GM19238 (cell line): Measurements from ENCODE around the gene SIK2.

Source experiments
- DNase-seq: peaks from one replicate; pipeline ENCODE4 v3.0.0; 2011; ENCODE audit warnings: low spot score; ENCODE audit not compliant: insufficient read length

SIK2 gene

DNA sequence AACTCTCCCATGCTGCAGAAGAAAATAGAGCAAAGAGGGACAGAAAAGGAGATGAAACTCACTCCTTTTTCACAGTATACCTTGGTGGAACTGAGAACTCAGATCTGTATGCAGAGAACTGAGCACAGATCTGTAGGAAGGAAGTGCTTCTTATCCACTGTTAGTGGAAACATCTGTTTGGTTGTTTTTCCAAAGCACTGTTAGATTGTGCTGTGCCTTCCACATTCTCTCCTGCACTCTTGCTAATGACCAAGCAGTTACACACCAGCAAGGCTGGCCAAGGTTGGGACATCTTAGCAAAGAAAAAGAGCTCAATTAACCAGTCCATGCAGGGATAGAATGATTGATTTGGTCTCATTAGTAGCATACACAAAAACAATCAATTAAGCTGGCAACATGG is 20.1 kb upstream of the SIK2 start:
- DNase-seq: no peak

DNA sequence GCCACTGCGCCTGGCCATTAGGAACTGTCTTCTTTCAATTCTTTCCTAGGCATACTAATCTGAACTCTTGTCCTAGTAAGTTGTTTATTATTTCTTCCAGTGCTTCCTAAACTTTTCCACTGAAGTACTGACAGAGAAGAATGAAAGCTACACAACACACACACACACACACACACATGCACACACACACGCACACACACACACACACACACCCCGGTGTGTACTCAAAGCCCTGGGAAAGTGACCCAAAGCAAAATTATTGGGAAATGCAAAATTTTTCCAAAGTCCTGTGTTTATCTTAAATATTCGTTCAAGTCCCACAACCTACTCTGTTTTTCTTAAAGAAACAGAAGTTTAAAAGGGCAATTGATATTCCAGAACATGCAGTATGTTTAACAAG is 19.4 kb upstream of the SIK2 start:
- DNase-seq: no peak

DNA sequence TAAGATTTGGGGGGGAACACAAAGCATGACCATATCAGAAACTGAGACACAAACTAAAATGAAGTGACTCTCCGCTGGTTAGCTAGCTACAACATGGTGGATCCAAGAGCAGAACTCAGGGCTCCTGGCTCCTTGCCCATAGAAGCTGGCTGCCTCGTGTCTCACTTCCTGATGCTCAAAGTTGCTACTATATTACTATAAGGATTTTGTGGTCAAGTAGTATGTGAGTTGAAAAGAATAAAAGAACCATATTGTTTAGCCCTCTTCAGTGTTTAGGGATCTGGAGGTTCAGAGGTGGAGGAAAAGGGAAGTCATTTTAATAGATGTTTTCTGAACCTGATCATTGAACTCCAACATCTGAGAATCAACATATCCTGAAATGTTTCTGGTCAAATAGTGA is 16.9 kb upstream of the SIK2 start:
- no peak for DNase-seq

DNA sequence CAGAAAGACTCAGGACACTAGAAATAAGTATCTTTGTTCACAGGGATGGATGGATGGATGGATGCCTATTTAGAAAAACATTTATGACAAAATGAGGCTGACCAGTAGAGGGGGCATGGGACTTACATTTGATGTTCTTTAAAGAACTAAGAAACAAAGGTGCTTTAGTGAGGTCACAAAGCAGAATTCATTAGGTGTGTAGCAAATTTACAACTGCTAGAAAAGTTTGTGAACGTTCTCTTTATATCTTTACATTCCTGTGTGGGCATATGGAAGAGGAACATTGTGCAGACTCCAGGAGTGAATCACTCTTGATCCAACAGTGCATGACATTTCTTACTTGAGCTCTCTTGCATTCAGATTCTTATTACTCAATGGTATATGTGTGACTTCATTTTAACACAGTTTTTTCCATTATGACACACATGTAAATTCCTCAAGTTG is 15.8 kb upstream of the SIK2 start:
- DNase-seq: no peak

DNA sequence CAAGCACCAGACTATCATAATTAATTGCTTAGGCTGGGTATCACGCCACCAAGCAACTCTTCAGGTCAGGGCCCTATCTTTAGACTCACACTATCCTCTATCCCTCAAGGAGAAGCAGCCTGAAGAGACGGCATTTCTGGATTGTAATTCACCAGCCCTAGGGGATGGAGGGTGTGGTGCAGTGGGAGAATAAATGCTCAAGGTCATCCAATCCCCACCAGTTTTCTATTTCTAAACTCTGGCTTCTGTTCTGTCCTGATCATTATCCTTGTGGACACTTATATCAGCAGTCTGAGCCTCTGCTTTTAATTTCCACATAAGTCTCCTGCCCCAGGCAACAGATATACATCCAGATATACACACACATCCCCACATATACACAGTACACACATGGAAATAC is 13.1 kb upstream of the SIK2 start:
- DNase-seq: no peak

DNA sequence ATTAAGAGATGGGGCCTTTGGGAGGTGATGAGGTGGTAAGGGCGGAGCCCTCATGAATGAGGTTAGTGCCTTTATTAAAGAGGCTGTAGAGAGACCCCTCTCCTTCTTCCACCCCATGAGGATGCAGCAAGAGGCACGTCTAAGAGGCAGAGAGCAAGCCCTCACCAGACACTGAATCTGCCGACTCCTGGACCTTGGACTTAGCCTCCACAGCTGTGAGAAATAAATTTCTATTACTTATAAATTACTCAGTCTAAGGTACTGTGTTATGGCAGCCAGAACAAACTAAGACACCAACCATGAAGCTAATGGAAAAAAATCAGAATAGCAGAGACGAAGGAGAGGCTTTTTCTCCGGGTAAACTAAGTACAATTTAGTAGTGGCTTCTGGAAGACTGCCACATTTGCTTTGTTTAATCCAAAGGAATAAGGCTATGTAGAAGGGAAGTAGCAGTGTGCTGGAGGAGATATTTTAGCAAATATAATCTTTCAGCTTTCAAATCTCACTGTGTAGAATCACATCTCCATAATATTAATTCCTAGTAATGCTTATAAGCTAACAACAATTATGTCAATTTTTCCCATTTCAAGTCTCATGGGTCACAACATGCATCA is 12.3 kb upstream of the SIK2 start:
- no peak for DNase-seq

DNA sequence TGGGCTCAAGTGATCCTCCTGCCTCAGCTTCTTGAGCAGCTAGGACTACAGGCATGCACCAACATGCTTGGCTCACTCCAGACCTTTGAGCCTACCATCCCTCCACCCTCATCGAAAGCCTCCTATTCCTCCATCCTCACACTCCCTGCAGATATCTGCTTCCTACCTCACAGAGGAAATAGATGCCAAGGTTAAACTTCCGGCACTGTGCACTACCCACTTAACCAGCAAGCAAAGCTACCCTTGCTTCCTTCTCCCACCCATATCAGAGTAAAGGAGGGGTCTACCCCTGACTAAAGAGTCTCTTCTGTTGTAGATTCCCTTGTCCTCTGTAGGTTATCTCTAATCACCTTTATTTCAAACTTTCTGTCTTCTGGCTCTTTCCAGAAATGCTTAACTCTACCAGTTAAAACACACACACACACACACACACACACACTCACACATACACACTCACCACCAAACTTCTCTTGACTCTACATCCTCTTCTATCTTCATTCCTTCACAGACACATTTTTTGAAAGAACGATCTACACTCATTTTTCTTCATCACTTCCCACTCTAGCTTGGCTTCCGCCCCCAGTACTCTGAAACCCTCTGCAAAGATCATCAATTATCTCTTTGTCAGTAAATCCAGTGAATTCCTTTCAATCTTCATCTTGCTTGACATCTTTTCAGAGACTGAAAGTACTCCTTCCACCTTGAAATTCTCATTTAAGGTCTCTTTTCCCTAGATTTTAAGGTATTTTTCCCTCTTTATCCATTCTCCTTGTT is 10.9 kb upstream of the SIK2 start:
- no peak for DNase-seq

DNA sequence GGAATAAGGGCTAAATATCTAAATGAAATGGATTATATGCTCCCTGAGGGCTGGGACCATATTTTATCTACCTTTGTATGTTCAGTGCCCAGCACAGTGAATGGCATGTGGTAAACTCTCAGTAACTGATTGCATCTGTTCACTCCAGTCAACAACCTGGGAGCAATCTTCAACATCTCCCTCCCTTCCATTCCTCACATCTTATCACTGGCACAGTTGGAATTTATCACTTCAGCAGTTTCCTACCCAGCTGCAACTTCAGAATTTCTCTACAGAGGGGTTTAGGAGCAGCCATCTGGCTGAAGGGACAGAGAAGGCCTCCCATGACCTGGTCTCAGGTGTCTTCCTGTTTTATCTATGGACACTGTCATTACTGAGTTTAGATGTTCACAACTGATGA is 9.8 kb upstream of the SIK2 start:
- DNase-seq: no peak

DNA sequence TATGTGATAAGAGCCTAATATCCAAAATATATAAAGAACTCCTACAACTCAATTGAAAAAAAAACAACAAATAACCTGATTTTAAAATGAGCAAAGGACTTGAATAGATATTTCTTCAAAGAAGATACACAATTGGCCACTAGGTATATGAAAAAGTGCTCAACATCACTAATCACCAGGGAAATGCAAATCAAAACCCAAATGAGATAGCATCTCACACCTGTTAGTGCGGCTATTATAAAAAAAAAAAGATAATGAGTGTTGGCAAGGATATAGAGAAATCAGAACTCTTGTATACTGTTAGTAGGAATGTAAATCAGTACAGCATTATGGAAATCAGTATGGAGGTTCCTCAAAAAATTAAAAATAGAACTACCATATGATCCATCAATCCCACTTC is 5.9 kb upstream of the SIK2 start:
- DNase-seq: no peak

DNA sequence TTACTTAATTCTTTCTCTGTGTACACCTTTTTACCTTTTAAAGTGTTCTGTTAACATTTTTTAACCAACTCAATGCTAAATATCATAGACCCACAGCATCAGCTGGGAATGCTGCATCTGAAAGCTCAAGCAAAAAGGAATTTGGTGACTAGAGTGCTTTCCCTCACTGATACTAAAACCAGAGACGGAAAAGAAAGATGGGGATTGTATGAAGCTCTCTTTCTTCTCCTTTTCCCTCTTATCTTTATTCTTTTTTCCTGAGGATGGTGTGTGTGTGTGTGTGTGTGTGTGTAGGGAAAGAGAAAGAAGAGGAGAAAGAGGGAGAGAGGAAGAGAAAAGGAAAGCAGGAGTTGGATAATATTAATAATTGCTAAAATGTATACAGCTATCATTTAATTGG is 4.1 kb upstream of the SIK2 start:
- no peak for DNase-seq

DNA sequence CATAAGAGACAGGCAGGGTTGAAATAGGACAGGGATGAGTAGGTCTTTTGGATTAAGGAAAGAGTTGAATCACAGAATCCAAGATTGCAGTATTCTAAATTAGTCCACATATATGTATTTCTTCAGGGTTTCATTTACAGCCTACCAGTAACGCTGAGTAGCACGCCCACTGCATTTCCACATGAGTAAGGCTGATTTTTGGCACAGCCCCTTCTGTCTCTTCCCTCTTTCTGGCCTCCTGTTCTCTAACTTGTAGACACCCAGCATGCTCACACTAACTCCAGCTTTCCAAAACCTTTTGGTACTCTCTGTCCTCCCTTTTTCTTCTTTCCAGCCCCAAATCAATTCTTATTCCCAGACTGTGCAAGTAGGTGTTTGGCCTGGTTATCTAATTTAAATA is 3.7 kb upstream of the SIK2 start:
- no peak for DNase-seq

DNA sequence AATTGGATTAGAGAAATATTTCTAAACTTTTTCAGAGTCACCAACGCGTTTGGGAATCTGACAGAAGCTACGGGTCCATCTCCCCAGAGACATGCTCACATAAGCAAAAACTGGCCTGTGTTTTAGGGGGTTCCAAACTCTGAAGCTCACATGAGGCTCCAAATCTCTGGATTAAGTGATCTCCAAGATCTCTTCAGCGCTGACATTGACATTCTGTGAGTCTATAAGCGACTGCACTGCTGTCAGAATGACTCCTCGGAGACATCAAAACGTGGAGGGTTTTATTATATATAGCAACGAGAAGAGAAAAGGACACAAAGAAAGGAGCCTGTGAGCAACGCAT is 642 bp upstream of the SIK2 start:
- DNase-seq: no peak

DNA sequence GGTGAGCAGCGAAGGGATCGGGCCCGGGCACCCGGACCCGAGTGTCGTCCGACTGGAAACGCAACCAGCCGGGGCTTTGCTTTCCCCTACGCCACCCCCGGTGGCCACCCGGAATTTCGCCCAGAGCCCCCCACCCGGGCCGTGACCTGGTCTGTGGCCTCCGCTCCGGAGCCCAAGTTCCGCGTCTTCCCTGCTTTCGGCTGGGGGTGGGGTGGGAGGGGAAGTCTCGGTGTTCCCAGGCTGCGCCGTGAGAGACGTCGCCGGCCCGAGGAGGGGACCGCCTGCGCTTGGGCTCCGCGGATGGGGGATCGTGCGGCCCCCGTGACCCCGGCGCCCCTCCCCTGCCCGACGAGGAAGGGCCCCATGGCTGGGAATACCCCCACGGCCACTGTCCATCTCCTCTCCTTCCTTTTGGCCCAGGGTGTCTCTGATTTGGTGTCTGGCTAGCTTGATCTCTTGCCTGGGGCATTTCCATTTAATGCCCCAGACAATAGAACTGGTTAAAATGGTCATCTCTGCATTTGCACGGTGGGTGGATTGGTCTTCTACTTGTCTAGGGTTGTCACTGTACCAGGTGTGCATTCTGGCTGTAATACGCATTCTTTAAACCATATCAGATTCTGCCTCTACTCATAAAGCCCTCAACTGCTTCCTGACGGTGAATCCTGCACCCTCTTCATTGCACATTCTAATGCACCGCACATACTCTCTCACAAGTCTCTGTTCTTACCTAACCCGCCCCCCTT is 789 bp downstream of the SIK2 start:
- DNase-seq: no peak

DNA sequence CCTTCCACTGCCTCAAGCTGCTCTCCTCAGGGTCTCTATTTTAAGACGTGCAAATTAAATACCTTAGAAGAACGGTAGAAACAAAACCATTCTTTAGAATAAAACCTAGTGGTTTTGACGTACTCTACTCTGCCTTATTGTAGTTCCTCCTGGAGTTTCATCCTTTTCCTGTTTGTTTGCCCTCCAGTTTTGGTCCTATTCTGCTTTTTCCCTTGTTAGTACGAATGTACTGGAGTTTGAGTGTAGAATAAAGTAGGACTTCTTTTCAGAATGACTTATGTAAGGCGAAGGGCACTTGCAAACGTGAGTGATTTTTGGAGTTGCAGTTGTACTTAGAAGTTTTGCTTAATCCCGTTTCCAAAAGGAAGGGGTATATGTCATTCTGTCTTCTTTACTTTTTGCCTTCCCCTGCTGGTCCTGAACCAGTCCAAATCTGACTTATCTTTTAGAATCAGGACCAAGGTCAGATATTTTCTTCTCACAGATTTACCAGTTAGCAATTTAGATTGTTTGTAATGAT is 1.4 kb downstream of the SIK2 start:
- no peak for DNase-seq

DNA sequence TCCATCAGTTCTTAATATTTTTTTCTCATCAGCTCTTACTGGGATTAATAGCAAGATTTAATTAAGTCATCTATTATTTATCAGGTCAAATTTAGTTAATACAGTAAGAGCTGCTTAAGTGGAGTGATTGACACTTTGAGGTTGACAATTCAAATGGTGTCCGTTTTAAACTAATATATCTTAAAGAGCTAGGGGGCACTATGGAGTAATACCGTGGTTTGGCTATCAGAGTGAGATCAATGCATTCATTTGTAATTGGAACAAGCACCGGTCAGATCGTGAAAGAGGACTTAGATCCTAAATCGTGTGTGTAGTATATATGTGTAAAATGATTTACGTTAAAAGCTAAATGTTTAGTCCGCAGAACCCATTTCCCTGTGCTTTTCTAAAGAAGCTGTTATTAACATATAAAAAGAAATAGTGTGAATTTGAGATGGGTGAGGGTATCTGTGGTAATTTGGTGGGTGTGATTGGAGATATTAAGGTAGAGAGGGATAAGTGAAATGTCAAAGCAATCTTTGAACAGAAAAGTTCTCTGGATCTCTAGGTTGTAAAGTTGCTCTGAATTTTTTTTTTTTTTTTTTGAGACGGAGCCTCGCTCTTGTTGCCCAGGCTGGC is 2.3 kb downstream of the SIK2 start:
- no peak for DNase-seq

DNA sequence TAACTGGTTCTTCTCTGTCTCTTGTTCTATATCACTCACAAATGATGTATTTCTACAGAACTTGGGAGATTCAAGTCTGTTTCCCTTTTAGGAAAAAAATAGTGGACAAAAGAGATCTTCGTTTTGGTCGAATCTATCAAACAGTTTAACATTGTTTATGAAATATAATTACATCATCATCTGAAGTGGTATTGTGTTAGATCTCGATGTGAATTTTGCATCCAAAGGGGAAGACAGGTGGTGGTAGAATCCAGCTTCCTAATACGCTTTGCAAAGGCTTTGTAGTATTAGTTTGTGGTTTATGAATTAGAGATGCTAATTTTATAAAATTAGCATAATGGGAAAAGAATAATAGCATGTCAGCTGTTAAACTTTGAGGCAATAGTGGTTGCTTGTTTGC is 3.4 kb downstream of the SIK2 start:
- no peak for DNase-seq

DNA sequence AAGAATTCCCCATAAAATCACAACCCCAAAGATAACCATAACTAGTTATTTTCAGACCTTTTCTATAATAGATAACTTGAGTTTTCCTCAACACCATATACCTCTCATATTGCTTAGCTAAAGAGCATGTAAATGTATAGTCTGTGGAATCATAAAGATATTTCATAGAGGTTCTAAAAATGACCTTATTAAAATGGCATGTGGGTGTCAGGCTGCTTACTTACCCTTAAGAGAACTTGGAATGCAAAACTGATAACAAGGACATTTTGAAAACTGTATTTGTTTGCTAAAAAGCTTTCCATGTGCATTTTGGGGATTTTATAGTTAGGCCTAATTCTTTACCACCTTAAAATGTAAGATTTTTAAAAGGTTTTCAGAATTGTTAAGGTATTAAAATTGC is 4.7 kb downstream of the SIK2 start:
- no peak for DNase-seq

DNA sequence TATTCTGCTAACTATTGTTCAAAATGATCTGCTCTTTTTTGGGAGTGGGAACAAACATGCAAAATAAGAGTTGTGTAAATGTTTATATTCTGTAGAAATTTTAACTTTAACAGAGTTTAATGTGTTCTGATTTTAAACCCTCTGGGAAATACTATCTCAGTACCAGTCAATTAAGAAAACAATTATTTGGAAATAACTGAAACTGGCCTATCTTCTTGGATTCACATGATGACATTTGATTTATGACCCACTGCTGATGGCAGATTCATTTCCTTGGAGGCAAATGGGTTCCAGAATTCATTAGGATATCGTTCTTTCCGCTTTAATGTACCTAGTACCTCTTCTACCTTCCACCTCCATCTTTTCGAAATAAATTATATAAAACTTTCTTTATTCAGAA is 5.5 kb downstream of the SIK2 start:
- no peak for DNase-seq

DNA sequence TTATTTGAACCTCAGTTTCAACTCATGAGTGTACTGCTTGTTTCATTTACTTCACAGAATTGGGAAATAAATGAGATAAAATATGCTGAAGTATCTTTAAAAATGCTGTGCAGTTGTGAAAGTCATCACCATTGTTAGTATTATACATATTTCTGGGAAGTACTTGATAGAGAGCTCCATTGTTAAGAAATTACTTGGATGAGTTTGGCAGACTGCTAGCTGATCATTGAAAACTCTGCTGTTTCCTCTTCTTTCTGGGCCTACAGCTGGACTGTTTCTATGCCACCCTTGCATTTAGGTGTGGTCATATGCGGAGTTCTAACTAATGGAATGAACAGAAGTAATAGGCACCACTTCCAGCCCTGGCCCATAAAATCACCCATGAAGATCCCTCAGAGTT is 10.0 kb downstream of the SIK2 start:
- no peak for DNase-seq

DNA sequence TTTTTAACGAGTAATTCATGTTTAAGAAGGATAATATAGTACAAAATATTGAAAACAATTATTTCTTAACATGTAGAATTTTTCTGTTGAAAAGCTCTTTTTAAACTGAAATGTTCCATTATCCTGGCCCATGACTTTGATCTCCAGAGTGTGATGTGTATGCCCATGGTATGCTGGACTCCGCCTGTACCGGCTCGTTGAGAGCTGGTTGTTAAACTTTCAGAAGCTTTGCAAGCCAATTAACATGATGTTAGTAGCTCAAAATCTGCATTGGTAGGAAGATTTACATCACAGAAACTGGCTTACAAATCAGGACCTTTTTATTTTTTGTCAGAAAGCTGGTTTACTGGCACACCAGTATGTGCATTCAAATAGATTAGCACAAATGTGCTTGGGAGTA is 15.0 kb downstream of the SIK2 start:
- DNase-seq: no peak

DNA sequence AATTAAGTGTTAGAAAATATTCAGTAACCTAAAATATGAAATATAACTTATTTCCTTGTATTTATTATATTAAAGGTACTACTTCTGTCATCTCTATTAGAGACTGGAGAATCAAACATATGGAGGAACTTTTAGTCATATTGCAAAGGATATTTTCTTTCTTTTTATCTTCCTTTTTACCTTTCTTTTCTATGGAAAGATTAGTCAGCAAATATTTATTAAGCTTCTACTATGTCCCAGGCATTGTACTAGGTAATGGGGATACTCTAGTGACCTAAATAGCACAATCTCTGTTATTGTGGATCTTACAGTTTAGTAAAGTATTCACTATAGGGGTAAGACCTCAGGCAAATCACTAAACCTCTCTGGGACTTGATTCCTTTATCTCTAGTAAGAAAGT is 18.3 kb downstream of the SIK2 start:
- DNase-seq: no peak

DNA sequence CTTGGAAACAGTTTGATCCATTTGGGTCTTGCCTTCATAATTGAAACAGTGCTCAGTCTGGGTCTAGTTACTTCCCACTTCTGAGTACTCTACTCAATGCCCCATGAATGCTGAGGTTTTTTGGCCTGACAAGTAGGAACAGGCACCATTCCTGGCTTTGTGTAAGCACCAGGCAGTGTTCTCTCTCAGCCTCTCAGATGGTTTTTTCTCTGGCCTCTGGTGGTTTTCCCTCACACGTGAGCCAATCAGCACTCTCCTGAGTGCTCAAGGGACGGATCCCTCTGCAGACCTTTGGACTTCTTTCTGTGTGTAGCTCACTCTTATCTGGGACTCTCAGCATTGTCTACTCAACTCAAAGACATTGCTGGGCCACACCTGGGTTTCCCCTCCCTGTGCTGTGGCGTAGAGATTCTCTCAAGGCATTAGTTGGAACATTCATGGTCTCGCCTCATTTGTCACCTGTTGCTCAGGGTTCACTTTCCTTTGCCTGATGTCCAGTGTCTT is 21.3 kb downstream of the SIK2 start:
- no peak for DNase-seq
